Sigmoid colon (tissue), 4 donors: Measurements from ENCODE around the gene SPATS2L.

ENCODE experiments used
- EP300 ChIP-seq, 4 donors: sonication (generic); formaldehyde crosslinking; IDR thresholded peaks; one replicate each; pipeline ENCODE4 v1.6.1; 2017; ENCODE audit warnings: antibody characterized with exemption in 4 of 4
- POLR2AphosphoS5 ChIP-seq, 4 donors: sonication (generic); formaldehyde crosslinking; IDR thresholded peaks; one replicate each; pipeline ENCODE4 v1.6.1; 2017; ENCODE audit warnings: antibody characterized with exemption in 4 of 4
- TF ChIP-seq, protein P1 (sequence below), 4 experiments: fragments of 450-650 bp in 3 of 4; fragments of 200-600 bp in 1 of 4; IDR thresholded peaks; one replicate each; pipeline ENCODE4 v1.5.1; 2016 to 2019; ENCODE audit warnings: antibody characterized with exemption in 4 of 4, mild to moderate bottlenecking in 3 of 4, moderate library complexity in 2 of 4

DNA sequence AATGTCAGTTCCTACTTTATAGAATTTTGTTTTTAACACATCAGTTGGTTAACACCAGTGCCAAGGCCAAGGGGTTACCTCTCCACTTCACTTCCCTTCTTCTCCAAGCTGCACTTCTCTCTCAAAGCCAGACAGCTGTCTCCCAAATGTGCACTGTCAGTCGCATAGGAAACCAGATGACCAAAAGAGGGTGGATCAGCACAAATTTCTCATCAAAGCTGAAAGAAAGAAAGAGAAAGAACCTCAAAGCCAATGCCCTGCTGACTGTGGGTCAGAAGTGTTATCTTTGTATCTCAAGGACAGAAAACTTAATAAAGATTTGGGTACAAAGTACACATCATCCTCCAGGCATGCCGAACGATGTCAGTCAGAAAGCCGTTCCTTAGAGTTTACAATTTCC, 32.2 kb downstream of the SPATS2L start:
- TF ChIP-seq, protein P1, sequence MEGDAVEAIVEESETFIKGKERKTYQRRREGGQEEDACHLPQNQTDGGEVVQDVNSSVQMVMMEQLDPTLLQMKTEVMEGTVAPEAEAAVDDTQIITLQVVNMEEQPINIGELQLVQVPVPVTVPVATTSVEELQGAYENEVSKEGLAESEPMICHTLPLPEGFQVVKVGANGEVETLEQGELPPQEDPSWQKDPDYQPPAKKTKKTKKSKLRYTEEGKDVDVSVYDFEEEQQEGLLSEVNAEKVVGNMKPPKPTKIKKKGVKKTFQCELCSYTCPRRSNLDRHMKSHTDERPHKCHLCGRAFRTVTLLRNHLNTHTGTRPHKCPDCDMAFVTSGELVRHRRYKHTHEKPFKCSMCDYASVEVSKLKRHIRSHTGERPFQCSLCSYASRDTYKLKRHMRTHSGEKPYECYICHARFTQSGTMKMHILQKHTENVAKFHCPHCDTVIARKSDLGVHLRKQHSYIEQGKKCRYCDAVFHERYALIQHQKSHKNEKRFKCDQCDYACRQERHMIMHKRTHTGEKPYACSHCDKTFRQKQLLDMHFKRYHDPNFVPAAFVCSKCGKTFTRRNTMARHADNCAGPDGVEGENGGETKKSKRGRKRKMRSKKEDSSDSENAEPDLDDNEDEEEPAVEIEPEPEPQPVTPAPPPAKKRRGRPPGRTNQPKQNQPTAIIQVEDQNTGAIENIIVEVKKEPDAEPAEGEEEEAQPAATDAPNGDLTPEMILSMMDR (IDR thresholded peaks at IDR 0.05): no peak
- TF ChIP-seq EP300 (IDR thresholded peaks at IDR 0.05) (no peak), POLR2AphosphoS5 (IDR thresholded peaks at IDR 0.05) (no peak)
